Stimulated activated naive CD4-positive, alpha-beta T cell treated with Interleukin-2 at 50 U/mL for 16 hours (primary cell): Measurements from ENCODE around the gene BPIFB6.

ENCODE experiments used
- DNase-seq: peaks from one replicate; lab custom pipeline; 2025; lab: John Stamatoyannopoulos, UW

BPIFB6 gene

GRCh38 chr20:33016581-33017109, 14.8 kb upstream of the BPIFB6 start:
- DNase-seq, result no peak

GRCh38 chr20:33017542-33017941, 13.9 kb upstream of the BPIFB6 start:
- DNase-seq, result no peak

GRCh38 chr20:33018169-33018931, 13.1 kb upstream of the BPIFB6 start:
- no peak for DNase-seq

- DNase-seq, result no peak
These were observed 11.8 kb upstream of the BPIFB6 start for GRCh38 chr20:33019465-33020277.

GRCh38 chr20:33020278-33021161, 10.9 kb upstream of the BPIFB6 start:
- DNase-seq, result no peak

- DNase-seq, result no peak
These were observed 9.6 kb upstream of the BPIFB6 start for GRCh38 chr20:33021879-33022278.

- no peak for DNase-seq
These were observed 9.2 kb upstream of the BPIFB6 start for GRCh38 chr20:33022289-33022688.

GRCh38 chr20:33022694-33023438, 8.6 kb upstream of the BPIFB6 start:
- no peak for DNase-seq

- DNase-seq, result no peak
These were observed 7.8 kb upstream of the BPIFB6 start for GRCh38 chr20:33023439-33024242.

- no peak for DNase-seq
These were observed 7.2 kb upstream of the BPIFB6 start for GRCh38 chr20:33024243-33024560.

- no peak for DNase-seq
These were observed 6.7 kb upstream of the BPIFB6 start for GRCh38 chr20:33024609-33025317.

- no peak for DNase-seq
These were observed 6.1 kb upstream of the BPIFB6 start for GRCh38 chr20:33025318-33025876.

GRCh38 chr20:33026072-33026778, 5.2 kb upstream of the BPIFB6 start:
- DNase-seq, result no peak

- no peak for DNase-seq
These were observed 4.4 kb upstream of the BPIFB6 start for GRCh38 chr20:33026779-33027759.

GRCh38 chr20:33027769-33028751, 3.4 kb upstream of the BPIFB6 start:
- no peak for DNase-seq

- no peak for DNase-seq
These were observed 2.6 kb upstream of the BPIFB6 start for GRCh38 chr20:33028875-33029274.

- no peak for DNase-seq
These were observed 1.4 kb upstream of the BPIFB6 start for GRCh38 chr20:33030076-33030475.
